ENCODE measurements around the gene FGF19.

The FGF19 gene

GRCh38 chr11:69730500-69730899 is 26.7 kb upstream of the FGF19 start:
- Mint-ChIP-seq H3K27me3 (peaks cover 29% of the 10 kb centered on the region), H3K4me3 (no peak overlapping the region)

GRCh38 chr11:69729252-69729651 is 25.4 kb upstream of the FGF19 start:
- Mint-ChIP-seq H3K27ac (no peak overlapping the region), H3K9me3 (peaks cover 4% of the 10 kb centered on the region), H3K36me3 (ENCODE audit: low read depth) (no peaks in the 10 kb centered on the region), H3K4me1 (ENCODE audit: low read depth) (no peaks in the 10 kb centered on the region), H3K27me3 (peaks cover 36% of the 10 kb centered on the region), H3K4me3 (no peak overlapping the region)
- intact Hi-C loops (cut with micrococcal nuclease) = no loop called here

More at GRCh38 chr11:69730500-69730899, 26.7 kb upstream of the FGF19 start:
- H3K9me3 Mint-ChIP-seq = peaks cover 11% of the 10 kb centered on the region
- intact Hi-C loops (cut with micrococcal nuclease) = no loop called here
- no peaks in the 10 kb centered on the region for H3K36me3 Mint-ChIP-seq (ENCODE audit: low read depth)
- H3K4me1 Mint-ChIP-seq (ENCODE audit: low read depth) = no peaks in the 10 kb centered on the region
- no peak overlapping the region for H3K27ac Mint-ChIP-seq

- H3K4me3 Mint-ChIP-seq = no peak overlapping the region
- H3K27ac Mint-ChIP-seq = no peak overlapping the region
- peaks cover 46% of the 10 kb centered on the region for H3K27me3 Mint-ChIP-seq
- no peaks in the 10 kb centered on the region for H3K9me3 Mint-ChIP-seq
- no peaks in the 10 kb centered on the region for H3K36me3 Mint-ChIP-seq (ENCODE audit: low read depth)
- H3K4me1 Mint-ChIP-seq (ENCODE audit: low read depth) = no peaks in the 10 kb centered on the region
- intact Hi-C loops (cut with micrococcal nuclease) = no loop called here
Measured at GRCh38 chr11:69727266-69727665, 23.4 kb upstream of the FGF19 start.

- Mint-ChIP-seq H3K4me1 (ENCODE audit: low read depth) (no peaks in the 10 kb centered on the region), H3K4me3 (no peak overlapping the region), H3K9me3 (no peaks in the 10 kb centered on the region), H3K36me3 (ENCODE audit: low read depth) (no peaks in the 10 kb centered on the region), H3K27ac (no peak overlapping the region), H3K27me3 (peaks cover 50% of the 10 kb centered on the region)
- intact Hi-C loops (cut with micrococcal nuclease) = no loop called here
Measured at GRCh38 chr11:69726481-69726880, 22.7 kb upstream of the FGF19 start.

GRCh38 chr11:69726019-69726418 is 22.2 kb upstream of the FGF19 start:
- Mint-ChIP-seq H3K27ac (no peak overlapping the region), H3K27me3 (peaks cover 55% of the 10 kb centered on the region), H3K4me3 (no peak overlapping the region), H3K4me1 (ENCODE audit: low read depth) (no peaks in the 10 kb centered on the region), H3K36me3 (ENCODE audit: low read depth) (no peaks in the 10 kb centered on the region), H3K9me3 (no peaks in the 10 kb centered on the region)
- intact Hi-C loops (cut with micrococcal nuclease) = no loop called here

- peaks cover 74% of the 10 kb centered on the region for H3K27me3 Mint-ChIP-seq
- no peaks in the 10 kb centered on the region for H3K36me3 Mint-ChIP-seq (ENCODE audit: low read depth)
- H3K27ac Mint-ChIP-seq = no peak overlapping the region
- H3K4me3 Mint-ChIP-seq = no peak overlapping the region
- intact Hi-C loops (cut with micrococcal nuclease) = no loop called here
- H3K9me3 Mint-ChIP-seq = no peaks in the 10 kb centered on the region
- no peaks in the 10 kb centered on the region for H3K4me1 Mint-ChIP-seq (ENCODE audit: low read depth)
Measured at GRCh38 chr11:69721745-69722144, 17.9 kb upstream of the FGF19 start.

GRCh38 chr11:69721106-69721505 is 17.3 kb upstream of the FGF19 start:
- Mint-ChIP-seq H3K36me3 (ENCODE audit: low read depth) (no peaks in the 10 kb centered on the region), H3K27me3 (peaks cover 70% of the 10 kb centered on the region)
- intact Hi-C loops (cut with micrococcal nuclease) = no loop called here

GRCh38 chr11:69718912-69719311 is 15.1 kb upstream of the FGF19 start:
- H3K4me3 Mint-ChIP-seq = no peak overlapping the region
- intact Hi-C loops (cut with micrococcal nuclease) = no loop called here
- no peaks in the 10 kb centered on the region for H3K9me3 Mint-ChIP-seq
- H3K36me3 Mint-ChIP-seq (ENCODE audit: low read depth) = no peaks in the 10 kb centered on the region
- H3K27me3 Mint-ChIP-seq = peaks cover 59% of the 10 kb centered on the region
- H3K27ac Mint-ChIP-seq = no peak overlapping the region
- no peaks in the 10 kb centered on the region for H3K4me1 Mint-ChIP-seq (ENCODE audit: low read depth)

More at GRCh38 chr11:69721106-69721505, 17.3 kb upstream of the FGF19 start:
- Mint-ChIP-seq H3K27ac (no peak overlapping the region), H3K9me3 (no peaks in the 10 kb centered on the region), H3K4me1 (ENCODE audit: low read depth) (no peaks in the 10 kb centered on the region), H3K4me3 (no peak overlapping the region)

GRCh38 chr11:69718147-69718546 is 14.3 kb upstream of the FGF19 start:
- no peaks in the 10 kb centered on the region for H3K9me3 Mint-ChIP-seq
- H3K36me3 Mint-ChIP-seq (ENCODE audit: low read depth) = no peaks in the 10 kb centered on the region
- intact Hi-C loops (cut with micrococcal nuclease) = no loop called here
- no peaks in the 10 kb centered on the region for H3K4me1 Mint-ChIP-seq (ENCODE audit: low read depth)
- H3K4me3 Mint-ChIP-seq = no peak overlapping the region
- H3K27ac Mint-ChIP-seq = no peak overlapping the region
- H3K27me3 Mint-ChIP-seq = peaks cover 56% of the 10 kb centered on the region

- intact Hi-C loops (cut with micrococcal nuclease) = no loop called here
- Mint-ChIP-seq H3K4me3 (no peak overlapping the region), H3K36me3 (ENCODE audit: low read depth) (no peaks in the 10 kb centered on the region), H3K4me1 (ENCODE audit: low read depth) (peaks cover 9% of the 10 kb centered on the region), H3K9me3 (no peaks in the 10 kb centered on the region), H3K27ac (no peak overlapping the region), H3K27me3 (peaks cover 48% of the 10 kb centered on the region)
Measured at GRCh38 chr11:69716891-69717747, 13.3 kb upstream of the FGF19 start.

- no peak overlapping the region for H3K27ac Mint-ChIP-seq
- H3K27me3 Mint-ChIP-seq = peaks cover 42% of the 10 kb centered on the region
- intact Hi-C loops (cut with micrococcal nuclease) = no loop called here
- peaks cover 13% of the 10 kb centered on the region for H3K4me1 Mint-ChIP-seq (ENCODE audit: low read depth)
- H3K4me3 Mint-ChIP-seq = no peak overlapping the region
- H3K36me3 Mint-ChIP-seq (ENCODE audit: low read depth) = no peaks in the 10 kb centered on the region
- H3K9me3 Mint-ChIP-seq = no peaks in the 10 kb centered on the region
Measured at GRCh38 chr11:69716099-69716498, 12.3 kb upstream of the FGF19 start.

GRCh38 chr11:69715446-69715845 is 11.6 kb upstream of the FGF19 start:
- peaks cover 36% of the 10 kb centered on the region for H3K27me3 Mint-ChIP-seq
- no peaks in the 10 kb centered on the region for H3K9me3 Mint-ChIP-seq
- no peak overlapping the region for H3K4me3 Mint-ChIP-seq
- no peak overlapping the region for H3K27ac Mint-ChIP-seq
- intact Hi-C loops (cut with micrococcal nuclease) = no loop called here
- H3K36me3 Mint-ChIP-seq (ENCODE audit: low read depth) = no peaks in the 10 kb centered on the region
- H3K4me1 Mint-ChIP-seq (ENCODE audit: low read depth) = peaks cover 13% of the 10 kb centered on the region

GRCh38 chr11:69711822-69712801 is 8.3 kb upstream of the FGF19 start:
- Mint-ChIP-seq H3K4me1 (ENCODE audit: low read depth) (peaks cover 13% of the 10 kb centered on the region), H3K36me3 (ENCODE audit: low read depth) (no peaks in the 10 kb centered on the region), H3K4me3 (no peak overlapping the region), H3K27me3 (peaks cover 25% of the 10 kb centered on the region), H3K9me3 (no peaks in the 10 kb centered on the region), H3K27ac (no peak overlapping the region)
- intact Hi-C loops (cut with micrococcal nuclease) = no loop called here
